Measurements from ENCODE around the gene FGFBP3. TPM values are rescaled to one million over a fixed set of nuclear protein-coding genes. Genes with fewer than 3 reads are reported as not detected.

Gene FGFBP3
- total RNA-seq, 1 experiment from 2014 or later, result 1.1 TPM

- Mint-ChIP-seq H3K9me3 (ENCODE audit: unreplicated experiment) (no peaks in the 10 kb centered on the region), H3K27me3 (ENCODE audit: insufficient read depth, unreplicated experiment) (no peaks in the 10 kb centered on the region), H3K27ac (ENCODE audit: low read depth, unreplicated experiment) (no peak overlapping the region), H3K36me3 (ENCODE audit: insufficient read depth, unreplicated experiment) (no peaks in the 10 kb centered on the region), H3K4me1 (ENCODE audit: insufficient read depth, unreplicated experiment) (no peaks in the 10 kb centered on the region), H3K4me3 (ENCODE audit: unreplicated experiment) (no peak overlapping the region)
- CTCF ChIA-PET, result interaction anchor here (0.5 to 1.4 kb wide), 4 partner anchors 17 to 567 kb away, joined by 3 to 4 read pairs (median 4); no protein-coding TSS in a partner anchor
- BruUV-seq (replicated peaks), result no TSS peak
- TF ChIP-seq CTCF (IDR thresholded peaks at IDR 0.05; ENCODE audit: unreplicated experiment), result no peak
- DNase-seq (ENCODE audit: unreplicated experiment), result no peak
- POLR2A ChIA-PET, result interaction anchor here (0.5 to 0.7 kb wide), 2 partner anchors 28 kb away, joined by 3 read pairs; no protein-coding TSS in a partner anchor
- intact Hi-C loops (cut with micrococcal nuclease), result no loop called here
Measured at GRCh38 chr10:91879515-91880170, 29.6 kb downstream of the FGFBP3 start.

- ChIA-PET POLR2A (no interaction called here), CTCF (no interaction called here)
- no peaks in the 10 kb centered on the region for H3K27me3 Mint-ChIP-seq (ENCODE audit: insufficient read depth, unreplicated experiment)
- no peak overlapping the region for H3K4me3 Mint-ChIP-seq (ENCODE audit: unreplicated experiment)
- no peak overlapping the region for H3K27ac Mint-ChIP-seq (ENCODE audit: low read depth, unreplicated experiment)
- BruUV-seq (replicated peaks), result no TSS peak
- no peaks in the 10 kb centered on the region for H3K36me3 Mint-ChIP-seq (ENCODE audit: insufficient read depth, unreplicated experiment)
- H3K4me1 Mint-ChIP-seq (ENCODE audit: insufficient read depth, unreplicated experiment), result no peaks in the 10 kb centered on the region
- TF ChIP-seq CTCF (IDR thresholded peaks at IDR 0.05; ENCODE audit: unreplicated experiment), result no peak
- intact Hi-C loops (cut with micrococcal nuclease), result no loop called here
- DNase-seq (ENCODE audit: unreplicated experiment), result no peak
- H3K9me3 Mint-ChIP-seq (ENCODE audit: unreplicated experiment), result no peaks in the 10 kb centered on the region
Measured at GRCh38 chr10:91875779-91876178, 33.5 kb downstream of the FGFBP3 start.

- Mint-ChIP-seq H3K27ac (ENCODE audit: low read depth, unreplicated experiment) (no peak overlapping the region), H3K4me3 (ENCODE audit: unreplicated experiment) (no peak overlapping the region), H3K9me3 (ENCODE audit: unreplicated experiment) (no peaks in the 10 kb centered on the region), H3K27me3 (ENCODE audit: insufficient read depth, unreplicated experiment) (no peaks in the 10 kb centered on the region), H3K4me1 (ENCODE audit: insufficient read depth, unreplicated experiment) (no peaks in the 10 kb centered on the region), H3K36me3 (ENCODE audit: insufficient read depth, unreplicated experiment) (no peaks in the 10 kb centered on the region)
- intact Hi-C loops (cut with micrococcal nuclease), result no loop called here
- BruUV-seq (replicated peaks), result no TSS peak
- ChIA-PET CTCF (no interaction called here), POLR2A (no interaction called here)
- DNase-seq (ENCODE audit: unreplicated experiment), result no peak
- no peak for TF ChIP-seq CTCF (IDR thresholded peaks at IDR 0.05; ENCODE audit: unreplicated experiment)
Measured at GRCh38 chr10:91875156-91875555, 34.1 kb downstream of the FGFBP3 start.

- Mint-ChIP-seq H3K4me3 (ENCODE audit: unreplicated experiment) (no peak overlapping the region), H3K9me3 (ENCODE audit: unreplicated experiment) (no peaks in the 10 kb centered on the region), H3K27ac (ENCODE audit: low read depth, unreplicated experiment) (no peak overlapping the region), H3K4me1 (ENCODE audit: insufficient read depth, unreplicated experiment) (no peaks in the 10 kb centered on the region), H3K27me3 (ENCODE audit: insufficient read depth, unreplicated experiment) (no peaks in the 10 kb centered on the region), H3K36me3 (ENCODE audit: insufficient read depth, unreplicated experiment) (peaks cover 63% of the 10 kb centered on the region)
- BruUV-seq (replicated peaks), result no TSS peak
- intact Hi-C loops (cut with micrococcal nuclease), result no loop called here
- TF ChIP-seq CTCF (IDR thresholded peaks at IDR 0.05; ENCODE audit: unreplicated experiment), result no peak
- DNase-seq (ENCODE audit: unreplicated experiment), result no peak
- POLR2A ChIA-PET, result interaction anchor here (1.5 kb wide), 1 partner anchor 43 kb away, joined by 3 read pairs; the partner anchor contains the start of gene FGFBP3
- CTCF ChIA-PET, result interaction anchor here (0.6 kb wide), 1 partner anchor 8 kb away, joined by 3 read pairs; no protein-coding TSS in a partner anchor
Measured at GRCh38 chr10:91865562-91866081, 43.7 kb downstream of the FGFBP3 start.

All from MCF 10A (cell line).